ENCODE data around the gene SLC9A6.
"Not testable (repeated sequence)": the region's sequence is repeated elsewhere in the genome, so short reads cannot be mapped to it uniquely, and the experiment has no call there.

SLC9A6 gene

GRCh38 chrX:136065044-136065671 lies 79.9 kb downstream of the SLC9A6 start:
- peak; percentile 6 for DNase-seq

GRCh38 chrX:136067097-136067496 lies 81.9 kb downstream of the SLC9A6 start:
- DNase-seq, result no peak

- no peak for DNase-seq
Observed at GRCh38 chrX:136067966-136068365, 82.7 kb downstream of the SLC9A6 start.

DNA sequence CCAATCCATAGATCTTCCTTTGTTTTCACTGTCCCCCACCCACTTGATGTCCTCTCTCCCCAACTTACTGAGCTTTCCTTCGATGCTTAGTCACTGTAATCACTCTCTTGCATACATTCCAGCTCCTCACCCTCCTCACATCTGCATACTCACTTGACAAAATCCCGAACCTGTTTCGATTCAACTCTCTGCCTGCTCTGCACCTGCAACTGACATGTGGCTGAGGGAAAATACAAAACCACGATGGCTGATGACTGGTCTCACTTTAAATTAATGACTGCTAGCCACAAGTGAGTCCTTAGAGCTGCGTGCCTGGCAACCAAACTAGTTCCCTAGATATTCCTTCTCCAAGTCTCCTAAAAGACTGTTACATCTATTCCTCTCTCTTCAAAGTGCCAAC lies 91.7 kb downstream of the SLC9A6 start:
- DNase-seq, result no peak

- no peak for DNase-seq
Observed at GRCh38 chrX:136080766-136081165, 95.5 kb downstream of the SLC9A6 start.

DNA sequence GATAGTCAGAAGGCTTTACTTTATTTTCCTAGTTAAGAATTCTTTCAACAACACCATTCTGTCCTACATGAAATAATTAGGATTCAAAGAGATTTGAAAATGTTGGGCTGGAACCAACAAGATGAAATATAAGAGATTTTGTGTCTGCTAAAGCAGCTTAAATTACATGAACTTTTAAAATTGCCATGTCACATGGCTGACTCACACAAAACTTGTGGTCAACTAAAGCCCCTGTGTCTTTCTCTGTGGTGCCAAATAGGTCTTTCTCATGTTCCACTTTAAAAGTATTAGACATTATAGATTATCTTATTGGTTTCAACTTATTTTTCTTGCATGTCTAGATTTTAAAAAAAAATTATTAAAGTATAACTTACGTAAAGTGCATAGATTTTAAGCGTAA lies 101.3 kb downstream of the SLC9A6 start:
- DNase-seq, result no peak

DNA sequence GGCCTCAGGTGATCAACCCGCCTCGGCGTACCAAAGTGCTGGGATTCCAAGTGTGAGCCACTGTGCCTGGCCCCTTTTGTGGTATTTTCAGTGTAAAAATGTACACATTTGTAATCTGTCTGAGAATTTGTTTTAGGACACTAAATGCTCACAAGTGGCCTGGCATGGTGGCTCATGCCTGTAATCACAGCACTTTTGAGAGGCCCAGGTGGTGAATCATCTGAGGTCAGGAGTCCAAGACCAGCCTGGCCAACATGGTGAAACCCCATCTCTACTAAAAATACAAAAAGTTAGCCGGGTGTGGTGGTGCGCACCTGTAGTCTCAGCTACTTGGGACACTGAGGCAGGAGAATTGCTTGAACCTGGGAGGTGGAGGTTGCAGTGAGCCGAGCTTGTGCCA lies 106.7 kb downstream of the SLC9A6 start:
- DNase-seq, result not testable (repeated sequence)

DNA sequence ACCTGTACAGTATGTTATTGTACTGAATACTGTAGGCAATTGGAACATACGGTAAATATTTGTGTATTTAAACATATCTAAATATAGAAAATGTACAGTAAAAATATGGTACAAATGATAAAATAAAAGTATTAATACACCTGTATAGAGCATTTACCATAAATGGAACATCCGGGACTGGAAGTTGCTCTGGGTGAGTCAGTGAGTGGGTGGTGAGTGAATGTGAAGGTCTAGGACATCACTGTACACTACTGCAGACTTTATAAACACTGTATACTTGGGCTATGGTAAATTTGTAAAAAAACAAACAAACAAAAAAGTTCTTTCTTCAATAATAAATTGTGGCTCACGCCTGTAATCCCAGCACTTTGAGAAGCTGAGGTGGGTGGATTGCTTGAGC lies 109.7 kb downstream of the SLC9A6 start:
- DNase-seq, result no peak

Data from stimulated activated CD4-positive, alpha-beta T cell treated with anti-CD3 and anti-CD28 coated beads, Interleukin-15, amount 100 ng/mL, for 24 hours (primary cell).